Measurements from ENCODE around the gene TPM1. TPM values are rescaled to one million over a fixed set of nuclear protein-coding genes. Genes with fewer than 3 reads are reported as not detected.

TPM1 gene
- total and polyA plus RNA-seq, 2 donors (not counting 1 experiment from before 2014, with no cell fraction given): 5.5 to 20.3 TPM

GRCh38 chr15:63093486-63094205, 51.1 kb downstream of the TPM1 start:
- WGBS (ENCODE audit: insufficient coverage): 20% methylated on average over 3 of the region's 6 CpGs

GRCh38 chr15:63094495-63094931, 52.0 kb downstream of the TPM1 start:
- Histone ChIP-seq H3K9me3 (ENCODE audit: control extremely low read depth in 1 of 3, control insufficient read depth in 2 of 3, insufficient read depth in 1 of 3, low read length in 2 of 3) (no peaks in the 10 kb centered on the region), H3K9ac (ENCODE audit: low read length) (no peak overlapping the region), H3K36me3 (replicated peaks in 1 of 2; ENCODE audit: control extremely low read depth in 1 of 2, control insufficient read depth in 1 of 2, extremely low read depth in 1 of 2, insufficient read depth in 2 of 2, low read length in 1 of 2) (no peaks in the 10 kb centered on the region), H3K4me1 (ENCODE audit: control insufficient read depth in 2 of 2, insufficient read depth in 2 of 2, low read length in 2 of 2) (peaks cover 0 to 4% of the 10 kb centered on the region in 2 donors), H3K4me2 (replicated peaks; ENCODE audit: low read depth, low read length, poor library complexity, severe bottlenecking) (no peak overlapping the region), H2AFZ (ENCODE audit: insufficient read depth, low read depth, low read length, poor library complexity, severe bottlenecking) (no peak overlapping the region), H4K20me1 (ENCODE audit: control insufficient read depth, insufficient read depth, low read length, poor library complexity, severe bottlenecking) (no peaks in the 10 kb centered on the region), H3K79me2 (ENCODE audit: control insufficient read depth, insufficient read depth, low read length) (no peaks in the 10 kb centered on the region), H3K4me3 (ENCODE audit: control extremely low read depth in 1 of 5, extremely low read depth in 1 of 5, insufficient read depth in 1 of 5, low read depth in 2 of 5, low read length in 4 of 5) (no peak overlapping the region), H3K27me3 (replicated peaks in 1 of 4; ENCODE audit: control extremely low read depth in 1 of 4, control insufficient read depth in 3 of 4, insufficient read depth in 4 of 4, low read length in 3 of 4) (no peaks in the 10 kb centered on the region), H3K27ac (ENCODE audit: low read length in 2 of 2) (no peak overlapping the region)
- Mint-ChIP-seq H3K4me1 (peaks cover 2% of the 10 kb centered on the region), H3K27ac (no peak overlapping the region), H3K27me3 (no peaks in the 10 kb centered on the region), H3K9me3 (ENCODE audit: insufficient read depth) (no peaks in the 10 kb centered on the region), H3K4me3 (no peak overlapping the region)
- intact Hi-C loops (cut with micrococcal nuclease): no loop called here
- DNase-seq (no peak), ATAC-seq (ENCODE audit: low read depth) (no peak)
- CTCF ChIA-PET: interaction anchor here (1.0 to 8.3 kb wide), 8 partner anchors 9 to 248 kb away, joined by 3 to 67 read pairs (median 4); no protein-coding TSS in a partner anchor
- TF ChIP-seq EZH2 (IDR thresholded peaks at IDR 0.05; ENCODE audit: borderline replicate concordance, insufficient read depth, low read depth, low read length, poor library complexity, severe bottlenecking): no peak
- TF ChIP-seq, protein P1, sequence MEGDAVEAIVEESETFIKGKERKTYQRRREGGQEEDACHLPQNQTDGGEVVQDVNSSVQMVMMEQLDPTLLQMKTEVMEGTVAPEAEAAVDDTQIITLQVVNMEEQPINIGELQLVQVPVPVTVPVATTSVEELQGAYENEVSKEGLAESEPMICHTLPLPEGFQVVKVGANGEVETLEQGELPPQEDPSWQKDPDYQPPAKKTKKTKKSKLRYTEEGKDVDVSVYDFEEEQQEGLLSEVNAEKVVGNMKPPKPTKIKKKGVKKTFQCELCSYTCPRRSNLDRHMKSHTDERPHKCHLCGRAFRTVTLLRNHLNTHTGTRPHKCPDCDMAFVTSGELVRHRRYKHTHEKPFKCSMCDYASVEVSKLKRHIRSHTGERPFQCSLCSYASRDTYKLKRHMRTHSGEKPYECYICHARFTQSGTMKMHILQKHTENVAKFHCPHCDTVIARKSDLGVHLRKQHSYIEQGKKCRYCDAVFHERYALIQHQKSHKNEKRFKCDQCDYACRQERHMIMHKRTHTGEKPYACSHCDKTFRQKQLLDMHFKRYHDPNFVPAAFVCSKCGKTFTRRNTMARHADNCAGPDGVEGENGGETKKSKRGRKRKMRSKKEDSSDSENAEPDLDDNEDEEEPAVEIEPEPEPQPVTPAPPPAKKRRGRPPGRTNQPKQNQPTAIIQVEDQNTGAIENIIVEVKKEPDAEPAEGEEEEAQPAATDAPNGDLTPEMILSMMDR (IDR thresholded peaks at IDR 0.05): no peak
- POLR2A ChIA-PET: no interaction called here
- WGBS (ENCODE audit: insufficient coverage): no CpG with 5 or more reads among the region's 2 CpGs

More at GRCh38 chr15:63093486-63094205, 51.1 kb downstream of the TPM1 start:
- Mint-ChIP-seq H3K27me3 (no peaks in the 10 kb centered on the region), H3K9me3 (ENCODE audit: insufficient read depth) (no peaks in the 10 kb centered on the region), H3K27ac (no peak overlapping the region), H3K4me1 (peaks cover 2% of the 10 kb centered on the region), H3K4me3 (no peak overlapping the region)
- peaks cover 0 to 4% of the 10 kb centered on the region in 2 donors for H3K4me1 ChIP-seq (ENCODE audit: control insufficient read depth in 2 of 2, insufficient read depth in 2 of 2, low read length in 2 of 2)
- POLR2A ChIA-PET: no interaction called here
- H3K9me3 ChIP-seq (ENCODE audit: control extremely low read depth in 1 of 3, control insufficient read depth in 2 of 3, insufficient read depth in 1 of 3, low read length in 2 of 3): no peaks in the 10 kb centered on the region
- peak overlapping the region; percentile 35 for H2AFZ ChIP-seq (ENCODE audit: insufficient read depth, low read depth, low read length, poor library complexity, severe bottlenecking)
- intact Hi-C loops (cut with micrococcal nuclease): loop anchor here (1.0 kb wide), 2 partner anchors 45 to 310 kb away; no protein-coding TSS in a partner anchor
- H4K20me1 ChIP-seq (ENCODE audit: control insufficient read depth, insufficient read depth, low read length, poor library complexity, severe bottlenecking): no peaks in the 10 kb centered on the region
- DNase-seq (peak; percentile 72), ATAC-seq (ENCODE audit: low read depth) (peak; percentile 75)
- TF ChIP-seq, protein P1 (IDR thresholded peaks at IDR 0.05): peak; percentile 79
- TF ChIP-seq EZH2 (IDR thresholded peaks at IDR 0.05; ENCODE audit: borderline replicate concordance, insufficient read depth, low read depth, low read length, poor library complexity, severe bottlenecking): no peak
- no peaks in the 10 kb centered on the region for H3K79me2 ChIP-seq (ENCODE audit: control insufficient read depth, insufficient read depth, low read length)
- H3K27me3 ChIP-seq (replicated peaks in 1 of 4; ENCODE audit: control extremely low read depth in 1 of 4, control insufficient read depth in 3 of 4, insufficient read depth in 4 of 4, low read length in 3 of 4): no peaks in the 10 kb centered on the region
- no peak overlapping the region for H3K4me2 ChIP-seq (replicated peaks; ENCODE audit: low read depth, low read length, poor library complexity, severe bottlenecking)
- H3K27ac ChIP-seq (ENCODE audit: low read length in 2 of 2): no peak overlapping the region
- CTCF ChIA-PET: interaction anchor here (1.0 to 8.3 kb wide), 6 partner anchors 10 to 216 kb away, joined by 3 to 67 read pairs (median 4); no protein-coding TSS in a partner anchor
- H3K9ac ChIP-seq (ENCODE audit: low read length): no peak overlapping the region
- no peak overlapping the region for H3K4me3 ChIP-seq (ENCODE audit: control extremely low read depth in 1 of 5, extremely low read depth in 1 of 5, insufficient read depth in 1 of 5, low read depth in 2 of 5, low read length in 4 of 5)
- no peaks in the 10 kb centered on the region for H3K36me3 ChIP-seq (replicated peaks in 1 of 2; ENCODE audit: control extremely low read depth in 1 of 2, control insufficient read depth in 1 of 2, extremely low read depth in 1 of 2, insufficient read depth in 2 of 2, low read length in 1 of 2)

All from B cell (primary cell).